Thyroid gland (tissue), 4 donors: Measurements from ENCODE around the gene OR11H7. TPM values are rescaled to one million over a fixed set of nuclear protein-coding genes. Genes with fewer than 3 reads are reported as not detected.

Source experiments
- DNase-seq, 2 donors: peaks; one replicate each; pipeline ENCODE4 v3.0.0-alpha.2; 2019
- H3K27ac ChIP-seq, 3 donors: fragments of 200-600 bp; sonication (generic); 1 replicate in 2 of 3; 2 replicates in 1 of 3; pipeline ENCODE4 v1.5.1; 2016 to 2019; ENCODE audit warnings: mild to moderate bottlenecking in 1 of 3, moderate library complexity in 1 of 3
- H3K27me3 ChIP-seq: fragments of 200-600 bp; sonication (generic); one replicate; pipeline ENCODE4 v1.5.1; 2019
- H3K36me3 ChIP-seq, 2 donors: fragments of 200-600 bp; sonication (generic); one replicate each; pipeline ENCODE4 v1.5.1; 2016 to 2019
- H3K4me1 ChIP-seq, 2 donors: fragments of 200-600 bp; sonication (generic); one replicate each; pipeline ENCODE4 v1.5.1; 2017 to 2019
- H3K4me3 ChIP-seq, 3 donors: fragments of 200-600 bp; sonication (generic); replicated peaks in 1 of 3; 1 replicate in 2 of 3; 2 replicates in 1 of 3; pipeline ENCODE4 v1.5.1; 2016; ENCODE audit warnings: mild to moderate bottlenecking in 1 of 3
- H3K9me3 ChIP-seq: fragments of 200-600 bp; sonication (generic); one replicate; pipeline ENCODE4 v1.5.1; 2017
- POLR2A ChIP-seq, 2 donors: fragments of 450-650 bp; IDR thresholded peaks; one replicate each; pipeline ENCODE4 v1.6.1; 2017; ENCODE audit warnings: antibody characterized with exemption in 2 of 2, mild to moderate bottlenecking in 2 of 2, moderate library complexity in 1 of 2
- WGBS, 2 donors: methylation state at CpG; one replicate each; pipeline ENCODE4 v1.1.5; 2017; 5-methylcytosine and 5-hydroxymethylcytosine counted together
- intact Hi-C: fragments of 100-400 bp; cut with DNase I; formaldehyde crosslinking; loops from one replicate; pipeline ENCODE4 v1.15.1; 2023
- total RNA-seq, 4 donors: library from RNA; depleted of rRNA; stranded (reverse); fragments of >200 nt; gene quantifications; one replicate each; pipeline ENCODE4 v1.2.3, GENCODE V29; 2016
- TF ChIP-seq, protein P1 (sequence below), 6 experiments: fragments of 200-600 bp in 3 of 6; fragments of 450-650 bp in 3 of 6; sonication (generic) in 3 of 6; IDR thresholded peaks; one replicate each; pipeline ENCODE4 v1.5.1; 2016 to 2019; ENCODE audit warnings: antibody characterized with exemption in 6 of 6, mild to moderate bottlenecking in 2 of 6, inconsistent platforms in 1 of 6, moderate library complexity in 1 of 6

OR11H7 gene
- total RNA-seq = not detected

GRCh38 chr14:20228681-20229080, at the start of gene OR11H7:
Gene OR11H7 (plus strand): TSS chr14:20228981.
- H3K4me1 ChIP-seq = no peaks in the 10 kb centered on the region
- no peaks in the 10 kb centered on the region for H3K9me3 ChIP-seq
- no peaks in the 10 kb centered on the region for H3K36me3 ChIP-seq
- H3K27me3 ChIP-seq = no peaks in the 10 kb centered on the region
- no peak within 1 kb of the TSS for H3K4me3 ChIP-seq
- DNase-seq = no peak
- TF ChIP-seq POLR2A (IDR thresholded peaks at IDR 0.05) = no peak
- TF ChIP-seq, protein P1, sequence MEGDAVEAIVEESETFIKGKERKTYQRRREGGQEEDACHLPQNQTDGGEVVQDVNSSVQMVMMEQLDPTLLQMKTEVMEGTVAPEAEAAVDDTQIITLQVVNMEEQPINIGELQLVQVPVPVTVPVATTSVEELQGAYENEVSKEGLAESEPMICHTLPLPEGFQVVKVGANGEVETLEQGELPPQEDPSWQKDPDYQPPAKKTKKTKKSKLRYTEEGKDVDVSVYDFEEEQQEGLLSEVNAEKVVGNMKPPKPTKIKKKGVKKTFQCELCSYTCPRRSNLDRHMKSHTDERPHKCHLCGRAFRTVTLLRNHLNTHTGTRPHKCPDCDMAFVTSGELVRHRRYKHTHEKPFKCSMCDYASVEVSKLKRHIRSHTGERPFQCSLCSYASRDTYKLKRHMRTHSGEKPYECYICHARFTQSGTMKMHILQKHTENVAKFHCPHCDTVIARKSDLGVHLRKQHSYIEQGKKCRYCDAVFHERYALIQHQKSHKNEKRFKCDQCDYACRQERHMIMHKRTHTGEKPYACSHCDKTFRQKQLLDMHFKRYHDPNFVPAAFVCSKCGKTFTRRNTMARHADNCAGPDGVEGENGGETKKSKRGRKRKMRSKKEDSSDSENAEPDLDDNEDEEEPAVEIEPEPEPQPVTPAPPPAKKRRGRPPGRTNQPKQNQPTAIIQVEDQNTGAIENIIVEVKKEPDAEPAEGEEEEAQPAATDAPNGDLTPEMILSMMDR (IDR thresholded peaks at IDR 0.05) = no peak
- intact Hi-C loops = no loop called here
- H3K27ac ChIP-seq = no peak within 1 kb of the TSS
- 81 to 82% methylated on average over 1 of the region's 1 CpG for WGBS, 2 donors

GRCh38 chr14:20179218-20179617, 49.6 kb upstream of the OR11H7 start:
- no peaks in the 10 kb centered on the region for H3K36me3 ChIP-seq
- H3K27me3 ChIP-seq = no peaks in the 10 kb centered on the region
- TF ChIP-seq POLR2A (IDR thresholded peaks at IDR 0.05) = no peak
- TF ChIP-seq, protein P1 (IDR thresholded peaks at IDR 0.05) = no peak
- no peaks in the 10 kb centered on the region for H3K4me1 ChIP-seq
- H3K4me3 ChIP-seq = no peak overlapping the region
- H3K9me3 ChIP-seq = no peaks in the 10 kb centered on the region
- 54 to 60% methylated on average over 5 of the region's 5 CpGs for WGBS, 2 donors
- H3K27ac ChIP-seq = no peak overlapping the region
- intact Hi-C loops = no loop called here
- DNase-seq = no peak

DNA sequence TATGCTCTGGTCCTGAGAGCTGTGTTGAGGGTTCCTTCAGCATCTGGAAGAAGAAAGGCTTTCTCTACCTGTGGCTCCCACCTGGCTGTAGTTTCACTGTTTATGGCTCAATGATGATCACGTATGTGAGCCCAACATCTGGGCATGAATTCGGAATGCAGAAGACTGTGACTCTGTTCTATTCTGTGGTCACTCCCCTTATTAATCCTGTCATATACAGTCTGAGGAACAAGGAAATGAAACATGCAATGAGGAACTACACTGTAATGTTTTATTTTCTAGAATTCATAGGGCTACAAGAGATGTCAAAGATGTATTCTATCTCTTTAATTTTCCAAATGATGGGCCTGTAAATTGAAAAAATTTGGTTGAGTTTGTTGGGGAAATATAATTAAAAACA, 48.9 kb upstream of the OR11H7 start:
- TF ChIP-seq, protein P1 (IDR thresholded peaks at IDR 0.05) = no peak
- TF ChIP-seq POLR2A (IDR thresholded peaks at IDR 0.05) = no peak
- Histone ChIP-seq H3K36me3 (no peaks in the 10 kb centered on the region), H3K27me3 (no peaks in the 10 kb centered on the region), H3K9me3 (no peaks in the 10 kb centered on the region), H3K4me3 (no peak overlapping the region), H3K4me1 (no peaks in the 10 kb centered on the region), H3K27ac (no peak overlapping the region)
- no peak for DNase-seq
- WGBS, 2 donors = 49 to 68% methylated on average over 2 of the region's 2 CpGs
- intact Hi-C loops = no loop called here

DNA sequence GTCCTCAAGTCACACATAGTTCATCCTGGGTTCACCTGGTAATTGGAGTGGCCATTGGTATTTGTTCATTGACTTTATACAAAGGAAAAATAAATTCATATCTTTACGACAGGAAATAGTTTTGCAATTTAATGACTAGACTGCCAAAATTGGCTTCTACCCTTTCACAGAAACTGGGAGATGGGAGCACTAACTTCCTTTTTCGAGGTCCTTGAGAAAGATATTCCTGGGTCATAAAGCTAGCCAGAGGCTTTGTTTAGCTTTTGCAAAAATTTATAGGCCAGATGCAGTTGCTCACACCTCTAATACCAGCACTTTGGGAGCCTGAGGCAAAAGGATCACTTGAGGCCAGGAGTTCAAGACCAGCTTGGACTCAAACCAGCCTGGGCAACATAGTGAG, 48.3 kb upstream of the OR11H7 start:
- TF ChIP-seq, protein P1 (IDR thresholded peaks at IDR 0.05) = no peak
- TF ChIP-seq POLR2A (IDR thresholded peaks at IDR 0.05) = no peak
- H3K4me1 ChIP-seq = no peaks in the 10 kb centered on the region
- WGBS, 2 donors = 55 to 56% methylated on average over 2 of the region's 2 CpGs
- no peak overlapping the region for H3K4me3 ChIP-seq
- no peaks in the 10 kb centered on the region for H3K9me3 ChIP-seq
- intact Hi-C loops = no loop called here
- H3K27ac ChIP-seq = no peak overlapping the region
- no peaks in the 10 kb centered on the region for H3K27me3 ChIP-seq
- no peak for DNase-seq
- H3K36me3 ChIP-seq = no peaks in the 10 kb centered on the region

DNA sequence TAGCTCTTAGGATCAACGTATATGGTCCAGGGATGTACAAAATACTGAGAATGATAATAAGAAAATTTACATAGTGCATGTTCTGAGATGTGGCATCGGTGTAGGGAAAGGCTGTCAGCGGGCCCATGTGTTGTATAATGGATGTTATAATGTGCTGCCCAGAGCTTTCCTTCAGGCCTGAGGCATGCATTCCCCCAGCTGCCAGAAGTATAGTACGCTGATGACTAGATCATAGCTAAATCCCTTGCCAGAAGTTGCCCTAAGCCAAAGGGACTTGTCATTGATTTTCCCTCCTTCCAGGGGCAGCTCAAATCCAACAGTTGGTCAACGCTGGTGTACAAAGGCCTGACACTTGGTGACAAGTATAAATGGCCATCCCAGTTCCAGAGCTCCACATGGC, 44.6 kb upstream of the OR11H7 start:
- Histone ChIP-seq H3K4me1 (no peaks in the 10 kb centered on the region), H3K4me3 (no peak overlapping the region), H3K36me3 (no peaks in the 10 kb centered on the region), H3K27ac (no peak overlapping the region), H3K27me3 (no peaks in the 10 kb centered on the region), H3K9me3 (no peaks in the 10 kb centered on the region)
- TF ChIP-seq, protein P1 (IDR thresholded peaks at IDR 0.05) = no peak
- no peak for TF ChIP-seq POLR2A (IDR thresholded peaks at IDR 0.05)
- 53 to 59% methylated on average over 5 of the region's 5 CpGs for WGBS, 2 donors
- intact Hi-C loops = no loop called here
- DNase-seq = no peak
